PC-3 (cell line): ENCODE results near the gene ST14. TPM values are rescaled to one million over a fixed set of nuclear protein-coding genes. Genes with fewer than 3 reads are reported as not detected.

Experiments used
- ATAC-seq: fragments of 200-7000 bp; cut with Tn5 transposase; 2 replicates; pipeline ENCODE4 v1.9.1; 2020; ENCODE audit warnings: mild to moderate bottlenecking, moderate library complexity
- BruUV-seq: library from RNA; stranded (reverse); fragments of 400-500 nt; replicated peaks from 2 replicates; lab custom pipeline; 2021; lab: Mats Ljungman, UMichigan
- CTCF ChIA-PET: fragments of 300-600 bp; sonication (Branson Sonifier 250); formaldehyde crosslinking; loops from one replicate; lab custom pipeline; 2022; ENCODE audit warnings: antibody characterized with exemption; lab: Charles Lee
- POLR2A ChIA-PET: fragments of 300-600 bp; sonication (Branson Sonifier 250); formaldehyde crosslinking; loops from one replicate; lab custom pipeline; 2022; ENCODE audit warnings: antibody characterized with exemption; ENCODE audit not compliant: unreplicated experiment; lab: Charles Lee
- DNase-seq: peaks from one replicate; pipeline ENCODE4 v3.0.0-alpha.2; 2015
- H2AFZ ChIP-seq: fragments of 300-600 bp; sonication (generic); 2 replicates; pipeline ENCODE4 v1.6.0; 2016; ENCODE audit warnings: antibody characterized with exemption, low read length
- H3F3A ChIP-seq: fragments of 300-600 bp; sonication (generic); one replicate; pipeline ENCODE4 v1.6.0; 2017; ENCODE audit warnings: antibody characterized with exemption, low read length, control low read depth, mild to moderate bottlenecking; ENCODE audit not compliant: unreplicated experiment
- H3K27ac ChIP-seq: fragments of 300-600 bp; sonication (generic); 2 replicates; pipeline ENCODE4 v1.5.1; 2016; ENCODE audit warnings: mild to moderate bottlenecking, low read length
- H3K27me3 ChIP-seq: fragments of 300-600 bp; sonication (generic); 2 replicates; pipeline ENCODE4 v1.6.1; 2016; ENCODE audit warnings: low read length, mixed read lengths
- H3K36me3 ChIP-seq: fragments of 300-600 bp; sonication (generic); 2 replicates; pipeline ENCODE4 v1.6.1; 2016; ENCODE audit warnings: low read depth, mixed run types, low read length, mixed read lengths
- H3K4me1 ChIP-seq: fragments of 300-600 bp; sonication (generic); 2 replicates; pipeline ENCODE4 v1.5.1; 2016; ENCODE audit warnings: low read length; ENCODE audit not compliant: insufficient read depth
- H3K4me2 ChIP-seq: fragments of 300-600 bp; sonication (generic); 2 replicates; pipeline ENCODE4 v1.6.0; 2016; ENCODE audit warnings: low read length
- H3K4me3 ChIP-seq: fragments of 300-600 bp; sonication (generic); 2 replicates; pipeline ENCODE4 v1.5.1; 2016; ENCODE audit warnings: mild to moderate bottlenecking, low read length, mixed read lengths
- H3K79me2 ChIP-seq: fragments of 300-600 bp; sonication (generic); 2 replicates; pipeline ENCODE4 v1.6.1; 2017; ENCODE audit warnings: low read length, mixed read lengths
- H3K9ac ChIP-seq: fragments of 300-600 bp; sonication (generic); 2 replicates; pipeline ENCODE4 v1.6.0; 2016; ENCODE audit warnings: mild to moderate bottlenecking, low read length
- H3K9me2 ChIP-seq: fragments of 300-600 bp; sonication (generic); replicated peaks from 2 replicates; pipeline ENCODE4 v1.6.1; 2016; ENCODE audit warnings: mixed run types, low read length, mixed read lengths
- H3K9me3 ChIP-seq: fragments of 300-600 bp; sonication (generic); 2 replicates; pipeline ENCODE4 v1.6.1; 2016; ENCODE audit warnings: low read length, mixed read lengths
- H4K20me1 ChIP-seq: fragments of 300-600 bp; sonication (generic); 2 replicates; pipeline ENCODE4 v1.6.1; 2016; ENCODE audit warnings: low read length, mixed read lengths
- CTCF ChIP-seq: fragments of 300-600 bp; sonication (generic); conservative IDR thresholded peaks from 2 replicates; pipeline ENCODE4 v1.5.1; 2017; ENCODE audit warnings: antibody characterized with exemption, low read depth, mild to moderate bottlenecking, low read length
- EZH2 ChIP-seq: fragments of 300-600 bp; sonication (generic); IDR thresholded peaks from one replicate; pipeline ENCODE4 v1.6.1; 2017; ENCODE audit warnings: antibody characterized with exemption, mild to moderate bottlenecking, low read length; ENCODE audit not compliant: unreplicated experiment
- EZH2phosphoT487 ChIP-seq: fragments of 300-600 bp; sonication (generic); IDR thresholded peaks from 2 replicates; pipeline ENCODE4 v1.6.1; 2018; ENCODE audit warnings: mild to moderate bottlenecking, antibody characterized with exemption, low read length, borderline replicate concordance
- intact Hi-C: fragments of 100-400 bp; cut with micrococcal nuclease; formaldehyde crosslinking; loops from 2 replicates; pipeline ENCODE4 v1.9.0; 2023
- total RNA-seq: library from RNA; depleted of rRNA; stranded (reverse); fragments of >200 nt; gene quantifications from 2 replicates; pipeline ENCODE4 v1.2.3, GENCODE V29; 2014

Gene ST14
- total RNA-seq, 1 experiment from 2014 or later, result 231 TPM

- no peaks in the 10 kb centered on the region for H4K20me1 ChIP-seq
- no peaks in the 10 kb centered on the region for H3K27me3 ChIP-seq
- DNase-seq (no peak), ATAC-seq (no peak)
- peaks cover 16% of the 10 kb centered on the region for H3K4me1 ChIP-seq
- no peak overlapping the region for H2AFZ ChIP-seq
- H3K9me2 ChIP-seq, result no peaks in the 10 kb centered on the region
- no peak overlapping the region for H3K4me2 ChIP-seq
- ChIA-PET CTCF (no interaction called here), POLR2A (no interaction called here)
- H3K9me3 ChIP-seq, result no peaks in the 10 kb centered on the region
- no peak overlapping the region for H3K9ac ChIP-seq
- TF ChIP-seq EZH2, result no peak
- no peak for TF ChIP-seq EZH2phosphoT487
- TF ChIP-seq CTCF, result no peak
- H3F3A ChIP-seq, result no peaks in the 10 kb centered on the region
- H3K4me3 ChIP-seq, result no peak overlapping the region
- no peak overlapping the region for H3K27ac ChIP-seq
- intact Hi-C loops, result no loop called here
- peaks cover 83% of the 10 kb centered on the region for H3K36me3 ChIP-seq
- no TSS peak for BruUV-seq
- H3K79me2 ChIP-seq, result peaks cover 23% of the 10 kb centered on the region
Observed at GRCh38 chr11:130126516-130126915, 33.1 kb upstream of the ST14 start.

- DNase-seq, result no peak
- no peak for ATAC-seq
- H3K27me3 ChIP-seq, result no peaks in the 10 kb centered on the region
- intact Hi-C loops, result no loop called here
- TF ChIP-seq EZH2, result no peak
- TF ChIP-seq CTCF, result no peak
- no peak for TF ChIP-seq EZH2phosphoT487
- no peak overlapping the region for H3K27ac ChIP-seq
- no peak overlapping the region for H3K9ac ChIP-seq
- ChIA-PET POLR2A (no interaction called here), CTCF (interaction anchor here (0.5 kb wide), 1 partner anchor 125 kb away, joined by 3 read pairs; the partner anchor contains the start of gene PRDM10)
- H3K36me3 ChIP-seq, result peaks cover 80% of the 10 kb centered on the region
- no peaks in the 10 kb centered on the region for H3K9me3 ChIP-seq
- H3K4me3 ChIP-seq, result no peak overlapping the region
- no TSS peak for BruUV-seq
- H2AFZ ChIP-seq, result no peak overlapping the region
- peaks cover 16% of the 10 kb centered on the region for H3K4me1 ChIP-seq
- peaks cover 23% of the 10 kb centered on the region for H3K79me2 ChIP-seq
- peaks cover 4% of the 10 kb centered on the region for H3F3A ChIP-seq
- H4K20me1 ChIP-seq, result no peaks in the 10 kb centered on the region
- H3K4me2 ChIP-seq, result no peak overlapping the region
- H3K9me2 ChIP-seq, result no peaks in the 10 kb centered on the region
Observed at GRCh38 chr11:130127509-130127908, 32.1 kb upstream of the ST14 start.

GRCh38 chr11:130128626-130129025 is 31.0 kb upstream of the ST14 start:
- POLR2A ChIA-PET, result no interaction called here
- H3K4me1 ChIP-seq, result peaks cover 13% of the 10 kb centered on the region
- no peak overlapping the region for H3K4me3 ChIP-seq
- H3F3A ChIP-seq, result peaks cover 4% of the 10 kb centered on the region
- H3K9me2 ChIP-seq, result no peaks in the 10 kb centered on the region
- intact Hi-C loops, result no loop called here
- CTCF ChIA-PET, result no interaction called here
- no TSS peak for BruUV-seq
- TF ChIP-seq EZH2, result no peak
- H3K4me2 ChIP-seq, result no peak overlapping the region
- H3K9ac ChIP-seq, result no peak overlapping the region
- peaks cover 23% of the 10 kb centered on the region for H3K79me2 ChIP-seq
- no peaks in the 10 kb centered on the region for H4K20me1 ChIP-seq
- ATAC-seq, result no peak
- H3K9me3 ChIP-seq, result no peaks in the 10 kb centered on the region
- H2AFZ ChIP-seq, result no peak overlapping the region
- H3K27ac ChIP-seq, result no peak overlapping the region
- H3K27me3 ChIP-seq, result no peaks in the 10 kb centered on the region
- DNase-seq, result no peak
- peaks cover 81% of the 10 kb centered on the region for H3K36me3 ChIP-seq
